Sigmoid colon (tissue), 4 donors: ENCODE data around the gene BACH1.

Experiments
- EP300 ChIP-seq, 4 donors: sonication (generic); formaldehyde crosslinking; IDR thresholded peaks; one replicate each; pipeline ENCODE4 v1.6.1; 2017; ENCODE audit warnings: antibody characterized with exemption in 4 of 4
- POLR2A ChIP-seq, 2 donors: fragments of 450-650 bp; IDR thresholded peaks; one replicate each; pipeline ENCODE4 v1.6.1; 2016; ENCODE audit warnings: antibody characterized with exemption in 2 of 2, mild to moderate bottlenecking in 2 of 2, moderate library complexity in 2 of 2
- POLR2AphosphoS5 ChIP-seq, 4 donors: sonication (generic); formaldehyde crosslinking; IDR thresholded peaks; one replicate each; pipeline ENCODE4 v1.6.1; 2017; ENCODE audit warnings: antibody characterized with exemption in 4 of 4
- TF ChIP-seq, protein P1 (sequence below), 4 experiments: fragments of 450-650 bp in 3 of 4; fragments of 200-600 bp in 1 of 4; IDR thresholded peaks; one replicate each; pipeline ENCODE4 v1.5.1; 2016 to 2019; ENCODE audit warnings: antibody characterized with exemption in 4 of 4, mild to moderate bottlenecking in 3 of 4, moderate library complexity in 2 of 4

DNA sequence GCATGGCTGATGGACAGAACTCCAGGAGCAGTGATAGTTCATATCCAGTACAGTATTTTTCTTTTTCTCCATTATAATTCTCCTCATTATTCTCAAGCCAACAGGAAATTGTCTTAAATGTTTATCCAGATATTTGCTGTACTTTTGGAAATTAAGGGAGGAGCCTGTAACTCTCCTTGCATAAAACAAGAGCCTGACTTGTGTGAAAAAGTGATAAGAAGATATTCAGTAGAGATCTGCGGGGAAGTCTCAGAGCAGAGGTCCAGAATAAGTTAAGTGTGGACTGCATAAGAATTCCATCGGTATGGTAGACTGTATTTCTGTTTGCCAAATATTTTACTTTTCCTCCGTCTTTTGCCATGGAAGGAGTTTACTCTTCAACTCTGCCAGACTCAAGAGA, 70.2 kb downstream of the BACH1 start:
- TF ChIP-seq, protein P1, sequence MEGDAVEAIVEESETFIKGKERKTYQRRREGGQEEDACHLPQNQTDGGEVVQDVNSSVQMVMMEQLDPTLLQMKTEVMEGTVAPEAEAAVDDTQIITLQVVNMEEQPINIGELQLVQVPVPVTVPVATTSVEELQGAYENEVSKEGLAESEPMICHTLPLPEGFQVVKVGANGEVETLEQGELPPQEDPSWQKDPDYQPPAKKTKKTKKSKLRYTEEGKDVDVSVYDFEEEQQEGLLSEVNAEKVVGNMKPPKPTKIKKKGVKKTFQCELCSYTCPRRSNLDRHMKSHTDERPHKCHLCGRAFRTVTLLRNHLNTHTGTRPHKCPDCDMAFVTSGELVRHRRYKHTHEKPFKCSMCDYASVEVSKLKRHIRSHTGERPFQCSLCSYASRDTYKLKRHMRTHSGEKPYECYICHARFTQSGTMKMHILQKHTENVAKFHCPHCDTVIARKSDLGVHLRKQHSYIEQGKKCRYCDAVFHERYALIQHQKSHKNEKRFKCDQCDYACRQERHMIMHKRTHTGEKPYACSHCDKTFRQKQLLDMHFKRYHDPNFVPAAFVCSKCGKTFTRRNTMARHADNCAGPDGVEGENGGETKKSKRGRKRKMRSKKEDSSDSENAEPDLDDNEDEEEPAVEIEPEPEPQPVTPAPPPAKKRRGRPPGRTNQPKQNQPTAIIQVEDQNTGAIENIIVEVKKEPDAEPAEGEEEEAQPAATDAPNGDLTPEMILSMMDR (IDR thresholded peaks at IDR 0.05), result no peak
- no peak for TF ChIP-seq POLR2A (IDR thresholded peaks at IDR 0.05)
- TF ChIP-seq EP300 (IDR thresholded peaks at IDR 0.05), result no peak
- no peak for TF ChIP-seq POLR2AphosphoS5 (IDR thresholded peaks at IDR 0.05)
